HepG2 (cell line): ENCODE measurements around the gene GRIK4. TPM values are rescaled to one million over a fixed set of nuclear protein-coding genes. Genes with fewer than 3 reads are reported as not detected.

Experiments used
- ATF1 ChIP-seq: IDR thresholded peaks from 2 replicates; pipeline ENCODE4 v1.6.1; 2016; ENCODE audit warnings: mild to moderate bottlenecking, control low read depth
- EZH2 ChIP-seq: conservative IDR thresholded peaks from 2 replicates; pipeline ENCODE4 v1.6.1; 2012; ENCODE audit warnings: mild to moderate bottlenecking, low read depth, low read length, moderate library complexity
- FOXK1 ChIP-seq: sonication (generic); formaldehyde crosslinking; IDR thresholded peaks from 2 replicates; pipeline ENCODE4 v1.4.0; 2020; ENCODE audit warnings: low read depth, missing genetic modification reagents, borderline replicate concordance
- IRX3 ChIP-seq: sonication (generic); formaldehyde crosslinking; IDR thresholded peaks from 2 replicates; pipeline ENCODE4 v1.8.1; 2023; ENCODE audit warnings: mild to moderate bottlenecking, low read depth, missing genetic modification reagents, borderline replicate concordance
- JDP2 ChIP-seq: sonication (generic); formaldehyde crosslinking; IDR thresholded peaks from 2 replicates; pipeline ENCODE4 v1.8.1; 2022; ENCODE audit warnings: missing genetic modification reagents, borderline replicate concordance
- RBAK ChIP-seq: sonication (generic); formaldehyde crosslinking; IDR thresholded peaks from 2 replicates; pipeline ENCODE4 v1.5.1; 2020; ENCODE audit warnings: mild to moderate bottlenecking, missing genetic modification reagents
- TAF1 ChIP-seq: sonication (generic); formaldehyde crosslinking; IDR thresholded peaks from 2 replicates; pipeline ENCODE4 v1.4.0; 2020; ENCODE audit warnings: missing genetic modification reagents
- TAF15 ChIP-seq: fragments of 200-400 bp; formaldehyde crosslinking; IDR thresholded peaks from one replicate; pipeline ENCODE4 v1.6.1; 2018; ENCODE audit warnings: mild to moderate bottlenecking, low read depth, low read length; ENCODE audit not compliant: poor library complexity, severe bottlenecking
- polyA plus RNA-seq, 8 experiments: library from polyadenylated mRNA; depleted of rRNA in 3 of 8; stranded (reverse) in 7 of 8; unstranded in 1 of 8; fragments of >200 nt; fragmentation: Illumina TruSeq in 4 of 8; extraction: Trizol in 4 of 8; gene quantifications; 2 replicates each; pipeline versions ENCODE4 v1.2.1 to v1.2.3, GENCODE V29; 2011 to 2016; ENCODE audit warnings: low read depth in 4 of 8, missing spikeins in 1 of 8, mixed read lengths in 1 of 8; ENCODE audit not compliant: insufficient read depth in 1 of 8
- total RNA-seq, 5 experiments: library from RNA; depleted of rRNA; stranded (reverse); fragments of >200 nt; fragmentation: Illumina TruSeq; extraction: Trizol; gene quantifications; 2 replicates each; pipeline ENCODE4 v1.2.3, GENCODE V29; 2016; ENCODE audit warnings: low read depth in 1 of 5
- TF ChIP-seq, protein P1 (sequence below): sonication (generic); formaldehyde crosslinking; IDR thresholded peaks from 2 replicates; pipeline ENCODE4 v1.4.0; 2020; ENCODE audit warnings: missing genetic modification reagents, borderline replicate concordance
- TF ChIP-seq, protein P2 (sequence below): sonication (generic); formaldehyde crosslinking; IDR thresholded peaks from 2 replicates; pipeline ENCODE4 v1.4.0; 2020; ENCODE audit warnings: missing genetic modification reagents
- TF ChIP-seq, protein P3 (sequence below): IDR thresholded peaks from 2 replicates; pipeline ENCODE4 v1.6.1; 2016; ENCODE audit warnings: missing compliant biosample characterization, missing genetic modification reagents, borderline replicate concordance
- TF ChIP-seq, protein P4 (sequence below): IDR thresholded peaks from 2 replicates; pipeline ENCODE4 v1.6.1; 2012; ENCODE audit warnings: low read length, improper control_type of control experiment
- TF ChIP-seq, protein P5 (sequence below): IDR thresholded peaks from 2 replicates; pipeline ENCODE4 v1.6.1; 2018; ENCODE audit warnings: missing genetic modification reagents
- TF ChIP-seq, protein P6 (sequence below): sonication (generic); formaldehyde crosslinking; IDR thresholded peaks from 2 replicates; pipeline ENCODE4 v1.8.0; 2022; ENCODE audit warnings: missing genetic modification reagents, mild to moderate bottlenecking, borderline replicate concordance

Gene GRIK4
- total and polyA plus RNA-seq, 2 of the 13 experiments (the other 11 are each of a cell fraction or from before 2014, with no cell fraction given) = 0.04 to 0.07 TPM

DNA sequence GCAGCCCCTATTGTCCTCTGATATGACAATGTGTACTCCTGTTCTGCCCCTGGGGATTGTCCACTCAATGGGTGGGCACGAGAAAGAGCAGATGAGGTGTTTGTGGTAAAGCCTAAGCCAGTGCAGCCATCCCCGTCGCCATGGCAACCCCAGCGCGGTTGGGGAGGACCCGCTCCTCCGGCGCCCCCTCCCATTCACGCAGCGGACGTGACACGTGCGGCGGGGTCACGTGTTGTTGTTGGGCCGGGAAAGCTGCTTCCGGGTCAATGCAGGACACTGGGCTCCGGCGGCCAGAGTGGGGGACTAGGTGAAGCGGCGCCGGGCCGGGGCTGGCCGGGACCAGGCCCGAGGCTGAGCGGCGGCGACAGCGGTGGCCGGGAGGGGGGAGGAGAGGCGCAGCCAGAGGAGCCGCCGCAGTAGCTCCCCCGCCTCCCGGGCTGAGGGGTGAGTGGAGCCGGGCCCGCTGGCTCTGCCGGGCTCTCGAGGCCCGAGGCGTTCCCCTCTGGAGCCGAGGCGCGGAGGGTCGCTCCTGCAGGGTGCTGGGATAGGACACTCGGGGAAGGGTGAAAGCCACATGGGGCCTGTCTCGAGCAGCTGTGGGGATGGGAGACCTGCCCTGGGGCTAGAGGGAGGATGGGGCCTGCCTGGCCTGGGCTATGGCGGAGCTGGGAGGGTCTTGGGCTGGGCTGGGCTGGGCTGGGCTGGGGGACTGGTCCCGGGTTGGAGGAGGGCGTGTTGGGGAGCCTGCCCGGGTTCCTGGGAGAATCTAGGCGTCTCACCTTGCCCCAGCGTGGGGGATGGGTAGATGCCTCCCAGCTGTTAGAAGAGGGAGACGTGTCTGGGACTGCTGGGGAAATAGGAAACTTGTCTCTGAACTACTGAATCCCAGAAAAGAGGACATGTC, 512.6 kb downstream of the GRIK4 start, which contains the start of gene TBCEL (continued):
- TF ChIP-seq, protein P1, sequence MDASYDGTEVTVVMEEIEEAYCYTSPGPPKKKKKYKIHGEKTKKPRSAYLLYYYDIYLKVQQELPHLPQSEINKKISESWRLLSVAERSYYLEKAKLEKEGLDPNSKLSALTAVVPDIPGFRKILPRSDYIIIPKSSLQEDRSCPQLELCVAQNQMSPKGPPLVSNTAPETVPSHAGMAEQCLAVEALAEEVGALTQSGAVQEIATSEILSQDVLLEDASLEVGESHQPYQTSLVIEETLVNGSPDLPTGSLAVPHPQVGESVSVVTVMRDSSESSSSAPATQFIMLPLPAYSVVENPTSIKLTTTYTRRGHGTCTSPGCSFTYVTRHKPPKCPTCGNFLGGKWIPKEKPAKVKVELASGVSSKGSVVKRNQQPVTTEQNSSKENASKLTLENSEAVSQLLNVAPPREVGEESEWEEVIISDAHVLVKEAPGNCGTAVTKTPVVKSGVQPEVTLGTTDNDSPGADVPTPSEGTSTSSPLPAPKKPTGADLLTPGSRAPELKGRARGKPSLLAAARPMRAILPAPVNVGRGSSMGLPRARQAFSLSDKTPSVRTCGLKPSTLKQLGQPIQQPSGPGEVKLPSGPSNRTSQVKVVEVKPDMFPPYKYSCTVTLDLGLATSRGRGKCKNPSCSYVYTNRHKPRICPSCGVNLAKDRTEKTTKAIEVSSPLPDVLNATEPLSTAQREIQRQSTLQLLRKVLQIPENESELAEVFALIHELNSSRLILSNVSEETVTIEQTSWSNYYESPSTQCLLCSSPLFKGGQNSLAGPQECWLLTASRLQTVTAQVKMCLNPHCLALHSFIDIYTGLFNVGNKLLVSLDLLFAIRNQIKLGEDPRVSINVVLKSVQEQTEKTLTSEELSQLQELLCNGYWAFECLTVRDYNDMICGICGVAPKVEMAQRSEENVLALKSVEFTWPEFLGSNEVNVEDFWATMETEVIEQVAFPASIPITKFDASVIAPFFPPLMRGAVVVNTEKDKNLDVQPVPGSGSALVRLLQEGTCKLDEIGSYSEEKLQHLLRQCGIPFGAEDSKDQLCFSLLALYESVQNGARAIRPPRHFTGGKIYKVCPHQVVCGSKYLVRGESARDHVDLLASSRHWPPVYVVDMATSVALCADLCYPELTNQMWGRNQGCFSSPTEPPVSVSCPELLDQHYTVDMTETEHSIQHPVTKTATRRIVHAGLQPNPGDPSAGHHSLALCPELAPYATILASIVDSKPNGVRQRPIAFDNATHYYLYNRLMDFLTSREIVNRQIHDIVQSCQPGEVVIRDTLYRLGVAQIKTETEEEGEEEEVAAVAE (CRISPR knock-in tag) = peak; percentile 41; the same call in 1 of the 2 replicates
- TF ChIP-seq RBAK = no peak
- TF ChIP-seq, protein P2, sequence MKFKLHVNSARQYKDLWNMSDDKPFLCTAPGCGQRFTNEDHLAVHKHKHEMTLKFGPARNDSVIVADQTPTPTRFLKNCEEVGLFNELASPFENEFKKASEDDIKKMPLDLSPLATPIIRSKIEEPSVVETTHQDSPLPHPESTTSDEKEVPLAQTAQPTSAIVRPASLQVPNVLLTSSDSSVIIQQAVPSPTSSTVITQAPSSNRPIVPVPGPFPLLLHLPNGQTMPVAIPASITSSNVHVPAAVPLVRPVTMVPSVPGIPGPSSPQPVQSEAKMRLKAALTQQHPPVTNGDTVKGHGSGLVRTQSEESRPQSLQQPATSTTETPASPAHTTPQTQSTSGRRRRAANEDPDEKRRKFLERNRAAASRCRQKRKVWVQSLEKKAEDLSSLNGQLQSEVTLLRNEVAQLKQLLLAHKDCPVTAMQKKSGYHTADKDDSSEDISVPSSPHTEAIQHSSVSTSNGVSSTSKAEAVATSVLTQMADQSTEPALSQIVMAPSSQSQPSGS = 0 out of 2 replicates have a peak, but pooled peaks have one; percentile 35
- TF ChIP-seq ATF1 = no peak
- no peak for TF ChIP-seq EZH2
- TF ChIP-seq, protein P3, sequence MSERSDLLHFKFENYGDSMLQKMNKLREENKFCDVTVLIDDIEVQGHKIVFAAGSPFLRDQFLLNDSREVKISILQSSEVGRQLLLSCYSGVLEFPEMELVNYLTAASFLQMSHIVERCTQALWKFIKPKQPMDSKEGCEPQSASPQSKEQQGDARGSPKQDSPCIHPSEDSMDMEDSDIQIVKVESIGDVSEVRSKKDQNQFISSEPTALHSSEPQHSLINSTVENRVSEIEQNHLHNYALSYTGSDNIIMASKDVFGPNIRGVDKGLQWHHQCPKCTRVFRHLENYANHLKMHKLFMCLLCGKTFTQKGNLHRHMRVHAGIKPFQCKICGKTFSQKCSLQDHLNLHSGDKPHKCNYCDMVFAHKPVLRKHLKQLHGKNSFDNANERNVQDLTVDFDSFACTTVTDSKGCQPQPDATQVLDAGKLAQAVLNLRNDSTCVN = no peak; the same call in 1 of the 2 replicates
- TF ChIP-seq, protein P4, sequence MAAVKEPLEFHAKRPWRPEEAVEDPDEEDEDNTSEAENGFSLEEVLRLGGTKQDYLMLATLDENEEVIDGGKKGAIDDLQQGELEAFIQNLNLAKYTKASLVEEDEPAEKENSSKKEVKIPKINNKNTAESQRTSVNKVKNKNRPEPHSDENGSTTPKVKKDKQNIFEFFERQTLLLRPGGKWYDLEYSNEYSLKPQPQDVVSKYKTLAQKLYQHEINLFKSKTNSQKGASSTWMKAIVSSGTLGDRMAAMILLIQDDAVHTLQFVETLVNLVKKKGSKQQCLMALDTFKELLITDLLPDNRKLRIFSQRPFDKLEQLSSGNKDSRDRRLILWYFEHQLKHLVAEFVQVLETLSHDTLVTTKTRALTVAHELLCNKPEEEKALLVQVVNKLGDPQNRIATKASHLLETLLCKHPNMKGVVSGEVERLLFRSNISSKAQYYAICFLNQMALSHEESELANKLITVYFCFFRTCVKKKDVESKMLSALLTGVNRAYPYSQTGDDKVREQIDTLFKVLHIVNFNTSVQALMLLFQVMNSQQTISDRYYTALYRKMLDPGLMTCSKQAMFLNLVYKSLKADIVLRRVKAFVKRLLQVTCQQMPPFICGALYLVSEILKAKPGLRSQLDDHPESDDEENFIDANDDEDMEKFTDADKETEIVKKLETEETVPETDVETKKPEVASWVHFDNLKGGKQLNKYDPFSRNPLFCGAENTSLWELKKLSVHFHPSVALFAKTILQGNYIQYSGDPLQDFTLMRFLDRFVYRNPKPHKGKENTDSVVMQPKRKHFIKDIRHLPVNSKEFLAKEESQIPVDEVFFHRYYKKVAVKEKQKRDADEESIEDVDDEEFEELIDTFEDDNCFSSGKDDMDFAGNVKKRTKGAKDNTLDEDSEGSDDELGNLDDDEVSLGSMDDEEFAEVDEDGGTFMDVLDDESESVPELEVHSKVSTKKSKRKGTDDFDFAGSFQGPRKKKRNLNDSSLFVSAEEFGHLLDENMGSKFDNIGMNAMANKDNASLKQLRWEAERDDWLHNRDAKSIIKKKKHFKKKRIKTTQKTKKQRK = no peak
- TF ChIP-seq IRX3 (CRISPR knock-in tag) = no peak; the same call in 1 of the 2 replicates
- no peak for TF ChIP-seq JDP2 (CRISPR knock-in tag)
- TF ChIP-seq, protein P5, sequence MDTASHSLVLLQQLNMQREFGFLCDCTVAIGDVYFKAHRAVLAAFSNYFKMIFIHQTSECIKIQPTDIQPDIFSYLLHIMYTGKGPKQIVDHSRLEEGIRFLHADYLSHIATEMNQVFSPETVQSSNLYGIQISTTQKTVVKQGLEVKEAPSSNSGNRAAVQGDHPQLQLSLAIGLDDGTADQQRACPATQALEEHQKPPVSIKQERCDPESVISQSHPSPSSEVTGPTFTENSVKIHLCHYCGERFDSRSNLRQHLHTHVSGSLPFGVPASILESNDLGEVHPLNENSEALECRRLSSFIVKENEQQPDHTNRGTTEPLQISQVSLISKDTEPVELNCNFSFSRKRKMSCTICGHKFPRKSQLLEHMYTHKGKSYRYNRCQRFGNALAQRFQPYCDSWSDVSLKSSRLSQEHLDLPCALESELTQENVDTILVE (CRISPR knock-in tag) = peak; percentile 46; the same call in 1 of the 2 replicates
- TF ChIP-seq, protein P6, sequence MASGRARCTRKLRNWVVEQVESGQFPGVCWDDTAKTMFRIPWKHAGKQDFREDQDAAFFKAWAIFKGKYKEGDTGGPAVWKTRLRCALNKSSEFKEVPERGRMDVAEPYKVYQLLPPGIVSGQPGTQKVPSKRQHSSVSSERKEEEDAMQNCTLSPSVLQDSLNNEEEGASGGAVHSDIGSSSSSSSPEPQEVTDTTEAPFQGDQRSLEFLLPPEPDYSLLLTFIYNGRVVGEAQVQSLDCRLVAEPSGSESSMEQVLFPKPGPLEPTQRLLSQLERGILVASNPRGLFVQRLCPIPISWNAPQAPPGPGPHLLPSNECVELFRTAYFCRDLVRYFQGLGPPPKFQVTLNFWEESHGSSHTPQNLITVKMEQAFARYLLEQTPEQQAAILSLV = 0 out of 2 replicates have a peak, but pooled peaks have one; percentile 44
- peak; percentile 52; the same call in 1 of the 2 replicates for TF ChIP-seq TAF1 (CRISPR knock-in tag)
- TF ChIP-seq TAF15 = no peak
- TF ChIP-seq FOXK1 = peak; percentile 98
